ENCODE data around the gene PTTG1. TPM values are rescaled to one million over a fixed set of nuclear protein-coding genes. Genes with fewer than 3 reads are reported as not detected.

Gene PTTG1
- total and polyA plus RNA-seq, 9 of the 15 experiments (the other 6 are each of a cell fraction or from before 2014, with no cell fraction given): 193 to 1,088 (median 349) TPM

DNA sequence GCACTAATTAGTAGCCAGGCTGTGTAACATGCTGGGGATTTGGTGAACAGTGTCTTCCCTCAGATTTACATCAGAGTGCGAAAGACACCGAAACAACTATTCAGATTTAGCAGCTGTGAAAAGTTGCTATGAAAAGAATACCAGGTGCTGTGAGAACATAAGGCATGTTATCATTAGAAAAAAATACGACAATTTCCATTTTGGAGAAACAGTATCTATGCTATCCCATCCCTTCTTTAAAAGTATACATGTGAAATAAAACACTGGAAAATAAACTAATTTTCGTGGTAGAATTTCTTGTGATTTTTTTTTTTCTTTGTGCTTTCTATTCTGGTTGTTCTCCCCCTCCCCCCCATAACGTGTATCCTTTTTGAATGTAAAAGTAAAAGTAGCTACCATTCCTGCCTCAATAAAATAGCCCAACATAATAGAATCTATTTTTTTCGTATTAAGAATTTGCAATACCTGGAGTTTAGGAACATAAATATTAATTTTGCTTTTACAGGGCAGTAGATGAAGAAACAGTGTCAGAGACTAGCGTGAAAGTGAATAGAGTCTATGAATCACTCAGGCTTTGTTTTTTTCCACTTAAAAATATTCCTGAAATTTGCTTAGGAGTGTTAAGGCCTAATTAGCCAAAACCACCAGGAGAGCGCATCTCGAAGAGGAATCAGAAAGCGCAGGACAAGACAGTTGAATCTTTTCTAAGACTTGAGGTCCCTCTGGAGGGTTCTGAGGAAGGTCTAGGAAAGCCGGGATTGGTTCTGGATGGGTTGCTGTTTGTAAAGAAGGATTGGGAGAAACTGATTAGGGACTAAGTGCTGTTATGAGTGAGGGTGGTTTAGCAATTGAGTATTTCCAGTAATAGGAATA lies 2.0 kb upstream of the PTTG1 start:
- peak; percentile 8 for ATAC-seq
- peak overlapping the region; percentile 80 for H3K4me2 ChIP-seq (ENCODE audit: insufficient read depth, low read length)
- H3K27me3 ChIP-seq (ENCODE audit: control insufficient read depth in 2 of 2, insufficient read depth in 2 of 2, low read length in 2 of 2): no peaks in the 10 kb centered on the region
- TF ChIP-seq FOXM1 (IDR thresholded peaks at IDR 0.05; ENCODE audit: low read depth) (0 out of 2 replicates have a peak, but pooled peaks have one; percentile 4), FOXM1 (CRISPR knock-in tag; IDR thresholded peaks at IDR 0.05; ENCODE audit: low read depth) (no peak), BRD9 (IDR thresholded peaks at IDR 0.05; ENCODE audit: low read depth, partially characterized antibody) (peak; percentile 45), MBD2 (IDR thresholded peaks at IDR 0.05; ENCODE audit: borderline replicate concordance, low read depth) (no peak), CREB3L1 (IDR thresholded peaks at IDR 0.05; ENCODE audit: borderline replicate concordance, low read depth) (peak; percentile 6; the same call in 1 of the 2 replicates), CBFA2T3 (IDR thresholded peaks at IDR 0.05) (0 out of 2 replicates have a peak, but pooled peaks have one; percentile 2)
- TF ChIP-seq, protein P1, sequence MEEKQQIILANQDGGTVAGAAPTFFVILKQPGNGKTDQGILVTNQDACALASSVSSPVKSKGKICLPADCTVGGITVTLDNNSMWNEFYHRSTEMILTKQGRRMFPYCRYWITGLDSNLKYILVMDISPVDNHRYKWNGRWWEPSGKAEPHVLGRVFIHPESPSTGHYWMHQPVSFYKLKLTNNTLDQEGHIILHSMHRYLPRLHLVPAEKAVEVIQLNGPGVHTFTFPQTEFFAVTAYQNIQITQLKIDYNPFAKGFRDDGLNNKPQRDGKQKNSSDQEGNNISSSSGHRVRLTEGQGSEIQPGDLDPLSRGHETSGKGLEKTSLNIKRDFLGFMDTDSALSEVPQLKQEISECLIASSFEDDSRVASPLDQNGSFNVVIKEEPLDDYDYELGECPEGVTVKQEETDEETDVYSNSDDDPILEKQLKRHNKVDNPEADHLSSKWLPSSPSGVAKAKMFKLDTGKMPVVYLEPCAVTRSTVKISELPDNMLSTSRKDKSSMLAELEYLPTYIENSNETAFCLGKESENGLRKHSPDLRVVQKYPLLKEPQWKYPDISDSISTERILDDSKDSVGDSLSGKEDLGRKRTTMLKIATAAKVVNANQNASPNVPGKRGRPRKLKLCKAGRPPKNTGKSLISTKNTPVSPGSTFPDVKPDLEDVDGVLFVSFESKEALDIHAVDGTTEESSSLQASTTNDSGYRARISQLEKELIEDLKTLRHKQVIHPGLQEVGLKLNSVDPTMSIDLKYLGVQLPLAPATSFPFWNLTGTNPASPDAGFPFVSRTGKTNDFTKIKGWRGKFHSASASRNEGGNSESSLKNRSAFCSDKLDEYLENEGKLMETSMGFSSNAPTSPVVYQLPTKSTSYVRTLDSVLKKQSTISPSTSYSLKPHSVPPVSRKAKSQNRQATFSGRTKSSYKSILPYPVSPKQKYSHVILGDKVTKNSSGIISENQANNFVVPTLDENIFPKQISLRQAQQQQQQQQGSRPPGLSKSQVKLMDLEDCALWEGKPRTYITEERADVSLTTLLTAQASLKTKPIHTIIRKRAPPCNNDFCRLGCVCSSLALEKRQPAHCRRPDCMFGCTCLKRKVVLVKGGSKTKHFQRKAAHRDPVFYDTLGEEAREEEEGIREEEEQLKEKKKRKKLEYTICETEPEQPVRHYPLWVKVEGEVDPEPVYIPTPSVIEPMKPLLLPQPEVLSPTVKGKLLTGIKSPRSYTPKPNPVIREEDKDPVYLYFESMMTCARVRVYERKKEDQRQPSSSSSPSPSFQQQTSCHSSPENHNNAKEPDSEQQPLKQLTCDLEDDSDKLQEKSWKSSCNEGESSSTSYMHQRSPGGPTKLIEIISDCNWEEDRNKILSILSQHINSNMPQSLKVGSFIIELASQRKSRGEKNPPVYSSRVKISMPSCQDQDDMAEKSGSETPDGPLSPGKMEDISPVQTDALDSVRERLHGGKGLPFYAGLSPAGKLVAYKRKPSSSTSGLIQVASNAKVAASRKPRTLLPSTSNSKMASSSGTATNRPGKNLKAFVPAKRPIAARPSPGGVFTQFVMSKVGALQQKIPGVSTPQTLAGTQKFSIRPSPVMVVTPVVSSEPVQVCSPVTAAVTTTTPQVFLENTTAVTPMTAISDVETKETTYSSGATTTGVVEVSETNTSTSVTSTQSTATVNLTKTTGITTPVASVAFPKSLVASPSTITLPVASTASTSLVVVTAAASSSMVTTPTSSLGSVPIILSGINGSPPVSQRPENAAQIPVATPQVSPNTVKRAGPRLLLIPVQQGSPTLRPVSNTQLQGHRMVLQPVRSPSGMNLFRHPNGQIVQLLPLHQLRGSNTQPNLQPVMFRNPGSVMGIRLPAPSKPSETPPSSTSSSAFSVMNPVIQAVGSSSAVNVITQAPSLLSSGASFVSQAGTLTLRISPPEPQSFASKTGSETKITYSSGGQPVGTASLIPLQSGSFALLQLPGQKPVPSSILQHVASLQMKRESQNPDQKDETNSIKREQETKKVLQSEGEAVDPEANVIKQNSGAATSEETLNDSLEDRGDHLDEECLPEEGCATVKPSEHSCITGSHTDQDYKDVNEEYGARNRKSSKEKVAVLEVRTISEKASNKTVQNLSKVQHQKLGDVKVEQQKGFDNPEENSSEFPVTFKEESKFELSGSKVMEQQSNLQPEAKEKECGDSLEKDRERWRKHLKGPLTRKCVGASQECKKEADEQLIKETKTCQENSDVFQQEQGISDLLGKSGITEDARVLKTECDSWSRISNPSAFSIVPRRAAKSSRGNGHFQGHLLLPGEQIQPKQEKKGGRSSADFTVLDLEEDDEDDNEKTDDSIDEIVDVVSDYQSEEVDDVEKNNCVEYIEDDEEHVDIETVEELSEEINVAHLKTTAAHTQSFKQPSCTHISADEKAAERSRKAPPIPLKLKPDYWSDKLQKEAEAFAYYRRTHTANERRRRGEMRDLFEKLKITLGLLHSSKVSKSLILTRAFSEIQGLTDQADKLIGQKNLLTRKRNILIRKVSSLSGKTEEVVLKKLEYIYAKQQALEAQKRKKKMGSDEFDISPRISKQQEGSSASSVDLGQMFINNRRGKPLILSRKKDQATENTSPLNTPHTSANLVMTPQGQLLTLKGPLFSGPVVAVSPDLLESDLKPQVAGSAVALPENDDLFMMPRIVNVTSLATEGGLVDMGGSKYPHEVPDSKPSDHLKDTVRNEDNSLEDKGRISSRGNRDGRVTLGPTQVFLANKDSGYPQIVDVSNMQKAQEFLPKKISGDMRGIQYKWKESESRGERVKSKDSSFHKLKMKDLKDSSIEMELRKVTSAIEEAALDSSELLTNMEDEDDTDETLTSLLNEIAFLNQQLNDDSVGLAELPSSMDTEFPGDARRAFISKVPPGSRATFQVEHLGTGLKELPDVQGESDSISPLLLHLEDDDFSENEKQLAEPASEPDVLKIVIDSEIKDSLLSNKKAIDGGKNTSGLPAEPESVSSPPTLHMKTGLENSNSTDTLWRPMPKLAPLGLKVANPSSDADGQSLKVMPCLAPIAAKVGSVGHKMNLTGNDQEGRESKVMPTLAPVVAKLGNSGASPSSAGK (IDR thresholded peaks at IDR 0.05): 0 out of 2 replicates have a peak, but pooled peaks have one; percentile 17

More for the DNA sequence above, 2.0 kb upstream of the PTTG1 start:
- Histone ChIP-seq H3K4me1 (replicated peaks in 1 of 2; ENCODE audit: control insufficient read depth in 2 of 2, insufficient read depth in 2 of 2, low read length in 2 of 2) (peaks cover 4 to 20% of the 10 kb centered on the region in 2 experiments; a peak in 4 of 5 replicates), H3K36me3 (ENCODE audit: control insufficient read depth, insufficient read depth, low read length) (peaks cover 36% of the 10 kb centered on the region), H4K20me1 (replicated peaks; ENCODE audit: control insufficient read depth, insufficient read depth, low read length) (no peaks in the 10 kb centered on the region), H2AFZ (ENCODE audit: low read depth, low read length) (peak overlapping the region; percentile 80), H3K4me3 (peak overlapping the region; percentile 84), H3K9me1 (ENCODE audit: control insufficient read depth, insufficient read depth, low read length) (no peaks in the 10 kb centered on the region), H3K27ac (ENCODE audit: extremely low read depth, low read depth, low read length) (peak overlapping the region; percentile 93), H3K79me2 (ENCODE audit: control insufficient read depth, insufficient read depth, low read length) (peaks cover 60% of the 10 kb centered on the region), H3K9ac (ENCODE audit: insufficient read depth in 1 of 2, low read depth in 2 of 2, low read length in 2 of 2) (peak overlapping the region in 1 of 2 experiments; percentile 92; a peak in 3 of 4 replicates), H3K9me3 (replicated peaks; ENCODE audit: control insufficient read depth, insufficient read depth, low read depth, low read length) (no peaks in the 10 kb centered on the region)
- CTCF ChIA-PET (ENCODE audit: low intra/inter-chr PET ratio): interaction anchor here (0.7 kb wide), 1 partner anchor 543 kb away, joined by 5 read pairs; no protein-coding TSS in a partner anchor
- 16% methylated on average over 11 of the region's 11 CpGs for WGBS (ENCODE audit: insufficient coverage, low coverage, missing lambda C conversion rate)
- FAIRE-seq (peak; percentile 19), DNase-seq (ENCODE audit: extremely low read depth in 1 of 4, low spot score in 3 of 4) (peak in 2 of 4 experiments; percentile 15 to 26)
- BruUV-seq (replicated peaks): no TSS peak
- in situ Hi-C loops (cut with MboI) (no loop called here), intact Hi-C loops (cut with micrococcal nuclease) (no loop called here)
- POLR2A ChIA-PET: interaction anchor here (0.7 to 1.9 kb wide), 8 partner anchors 9 to 270 kb away, joined by 3 to 9 read pairs (median 4); partner anchors contain the start of gene FAM200C

Data from K562 (cell line).